ENCODE measurements around the gene MYH9. TPM values are rescaled to one million over a fixed set of nuclear protein-coding genes. Genes with fewer than 3 reads are reported as not detected.

Gene MYH9
- total RNA-seq, 1 experiment from 2014 or later: 323 TPM

DNA sequence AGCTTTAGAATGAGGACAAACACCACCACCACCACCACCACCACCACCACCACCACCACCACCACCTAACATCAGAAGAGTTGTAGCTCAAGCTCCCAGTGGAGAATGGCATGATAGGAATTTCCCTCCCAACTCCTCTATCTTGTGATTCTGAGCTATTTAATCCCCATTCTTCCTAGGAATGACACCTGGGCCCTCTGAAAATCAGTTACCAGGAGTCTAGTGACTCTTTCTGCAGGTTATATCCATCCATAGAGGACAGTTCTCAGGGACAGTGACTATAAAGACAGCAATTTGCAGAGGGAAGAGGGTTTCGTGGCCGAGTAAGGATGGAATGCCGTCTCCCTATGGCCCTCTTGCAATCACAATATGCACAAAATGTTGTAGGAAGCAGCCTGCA lies 27.8 kb downstream of the MYH9 start:
- Histone ChIP-seq H3K4me3 (ENCODE audit: low read depth, low read length, poor library complexity, severe bottlenecking) (no peak overlapping the region), H3K27me3 (replicated peaks; ENCODE audit: insufficient read depth, low read depth, low read length, poor library complexity) (no peaks in the 10 kb centered on the region), H3K36me3 (ENCODE audit: insufficient read depth, low read length, poor library complexity, severe bottlenecking) (no peaks in the 10 kb centered on the region), H3K4me1 (ENCODE audit: insufficient read depth, low read length, poor library complexity, severe bottlenecking) (peaks cover 47% of the 10 kb centered on the region), H3K27ac (ENCODE audit: low read depth, low read length, poor library complexity, severe bottlenecking) (peak overlapping the region; percentile 20), H3K9me3 (ENCODE audit: low read depth, low read length, poor library complexity, severe bottlenecking) (no peaks in the 10 kb centered on the region)
- no peak for DNase-seq (ENCODE audit: low spot score)
- no TSS peak for BruUV-seq (replicated peaks)
- TF ChIP-seq EZH2 (IDR thresholded peaks at IDR 0.05; ENCODE audit: borderline replicate concordance, low read depth, low read length, poor library complexity, severe bottlenecking): no peak
- TF ChIP-seq, protein P1, sequence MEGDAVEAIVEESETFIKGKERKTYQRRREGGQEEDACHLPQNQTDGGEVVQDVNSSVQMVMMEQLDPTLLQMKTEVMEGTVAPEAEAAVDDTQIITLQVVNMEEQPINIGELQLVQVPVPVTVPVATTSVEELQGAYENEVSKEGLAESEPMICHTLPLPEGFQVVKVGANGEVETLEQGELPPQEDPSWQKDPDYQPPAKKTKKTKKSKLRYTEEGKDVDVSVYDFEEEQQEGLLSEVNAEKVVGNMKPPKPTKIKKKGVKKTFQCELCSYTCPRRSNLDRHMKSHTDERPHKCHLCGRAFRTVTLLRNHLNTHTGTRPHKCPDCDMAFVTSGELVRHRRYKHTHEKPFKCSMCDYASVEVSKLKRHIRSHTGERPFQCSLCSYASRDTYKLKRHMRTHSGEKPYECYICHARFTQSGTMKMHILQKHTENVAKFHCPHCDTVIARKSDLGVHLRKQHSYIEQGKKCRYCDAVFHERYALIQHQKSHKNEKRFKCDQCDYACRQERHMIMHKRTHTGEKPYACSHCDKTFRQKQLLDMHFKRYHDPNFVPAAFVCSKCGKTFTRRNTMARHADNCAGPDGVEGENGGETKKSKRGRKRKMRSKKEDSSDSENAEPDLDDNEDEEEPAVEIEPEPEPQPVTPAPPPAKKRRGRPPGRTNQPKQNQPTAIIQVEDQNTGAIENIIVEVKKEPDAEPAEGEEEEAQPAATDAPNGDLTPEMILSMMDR (conservative IDR thresholded peaks at IDR 0.05; ENCODE audit: low read depth, low read length): no peak
- ChIA-PET POLR2A (ENCODE audit: low non-redundant PET) (no interaction called here), CTCF (no interaction called here)
- intact Hi-C loops (cut with micrococcal nuclease; ENCODE audit: unreplicated experiment): no loop called here

DNA sequence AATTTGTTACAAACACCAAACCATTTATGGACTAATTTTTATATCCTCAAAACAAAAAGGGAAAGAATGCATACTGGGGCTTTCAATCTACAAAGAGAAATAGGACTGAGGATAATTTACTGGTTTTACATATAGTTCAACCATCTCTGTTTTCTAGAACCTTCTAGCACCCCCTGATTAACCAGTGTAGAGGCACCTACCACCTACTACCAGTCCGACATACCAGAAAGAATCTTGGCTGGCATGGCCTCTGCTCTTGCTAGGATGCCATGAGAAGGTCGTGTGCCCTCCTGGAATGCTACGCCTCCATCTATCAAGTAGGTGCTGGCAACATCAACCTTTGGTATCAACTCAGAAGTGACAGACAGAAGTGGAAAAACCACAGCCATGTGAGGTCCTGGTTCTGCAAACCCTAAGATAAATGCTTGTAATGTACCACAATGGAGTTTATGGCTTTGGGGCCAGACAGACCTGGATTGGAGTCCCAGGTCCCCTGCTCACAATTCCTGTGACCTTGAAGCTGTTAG lies 28.2 kb downstream of the MYH9 start:
- peak overlapping the region; percentile 27 for H3K27ac ChIP-seq (ENCODE audit: low read depth, low read length, poor library complexity, severe bottlenecking)
- no TSS peak for BruUV-seq (replicated peaks)

DNA sequence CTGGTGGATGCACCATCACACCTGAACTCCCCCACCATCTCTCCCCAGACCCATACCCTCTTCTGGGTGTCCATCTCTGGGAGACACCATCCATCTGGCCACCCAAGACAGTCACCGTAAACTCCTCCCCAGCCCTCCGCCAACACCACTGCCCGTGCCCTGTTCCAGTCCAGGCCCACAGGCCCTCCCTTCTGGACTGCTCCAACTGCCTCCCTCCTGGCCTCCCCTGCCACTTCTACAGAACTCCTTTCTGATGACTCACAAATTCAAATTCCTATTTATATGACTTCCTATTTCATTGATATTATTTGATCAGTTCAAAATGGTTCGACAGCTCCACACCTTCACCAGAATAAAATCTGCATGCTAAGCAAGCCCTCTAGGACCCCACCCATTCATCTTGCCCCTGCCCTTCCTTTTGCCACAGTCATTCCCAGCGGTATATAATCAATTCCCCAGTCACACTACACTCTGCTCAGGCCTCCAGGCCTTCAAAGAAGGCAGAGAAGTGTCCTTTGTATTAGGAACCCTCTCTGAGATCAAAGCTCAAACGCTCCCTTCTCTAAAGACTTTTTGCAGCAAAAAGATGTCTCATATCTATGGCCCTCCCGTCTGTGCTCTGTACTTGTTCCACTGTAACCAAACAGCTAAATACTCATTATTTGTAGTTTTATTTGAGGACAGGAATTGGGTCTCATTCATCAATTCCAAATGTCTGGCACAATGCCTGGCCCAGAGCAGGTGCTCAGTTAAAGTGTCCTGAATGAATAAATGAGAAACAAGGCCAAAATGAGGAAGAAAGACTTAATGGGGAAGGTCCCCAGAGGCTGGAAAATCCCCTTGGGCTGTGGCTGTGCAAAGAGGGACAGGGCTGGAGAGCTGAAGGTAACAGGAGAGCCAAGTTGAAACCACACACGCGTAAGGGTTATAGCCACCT lies 29.0 kb downstream of the MYH9 start:
- CTCF ChIA-PET: no interaction called here
- H3K36me3 ChIP-seq (ENCODE audit: insufficient read depth, low read length, poor library complexity, severe bottlenecking): no peaks in the 10 kb centered on the region
- no peak for DNase-seq (ENCODE audit: low spot score)

More for the DNA sequence above, 28.2 kb downstream of the MYH9 start:
- Histone ChIP-seq H3K36me3 (ENCODE audit: insufficient read depth, low read length, poor library complexity, severe bottlenecking) (no peaks in the 10 kb centered on the region), H3K9me3 (ENCODE audit: low read depth, low read length, poor library complexity, severe bottlenecking) (no peaks in the 10 kb centered on the region), H3K4me3 (ENCODE audit: low read depth, low read length, poor library complexity, severe bottlenecking) (no peak overlapping the region), H3K4me1 (ENCODE audit: insufficient read depth, low read length, poor library complexity, severe bottlenecking) (peaks cover 46% of the 10 kb centered on the region), H3K27me3 (replicated peaks; ENCODE audit: insufficient read depth, low read depth, low read length, poor library complexity) (no peaks in the 10 kb centered on the region)
- ChIA-PET CTCF (no interaction called here), POLR2A (ENCODE audit: low non-redundant PET) (no interaction called here)
- intact Hi-C loops (cut with micrococcal nuclease; ENCODE audit: unreplicated experiment): no loop called here
- TF ChIP-seq, protein P1 (conservative IDR thresholded peaks at IDR 0.05; ENCODE audit: low read depth, low read length): no peak
- TF ChIP-seq EZH2 (IDR thresholded peaks at IDR 0.05; ENCODE audit: borderline replicate concordance, low read depth, low read length, poor library complexity, severe bottlenecking): no peak
- no peak for DNase-seq (ENCODE audit: low spot score)

More for the DNA sequence above, 29.0 kb downstream of the MYH9 start:
- Histone ChIP-seq H3K4me1 (ENCODE audit: insufficient read depth, low read length, poor library complexity, severe bottlenecking) (peaks cover 39% of the 10 kb centered on the region), H3K27me3 (replicated peaks; ENCODE audit: insufficient read depth, low read depth, low read length, poor library complexity) (no peaks in the 10 kb centered on the region), H3K9me3 (ENCODE audit: low read depth, low read length, poor library complexity, severe bottlenecking) (no peaks in the 10 kb centered on the region), H3K27ac (ENCODE audit: low read depth, low read length, poor library complexity, severe bottlenecking) (peak overlapping the region; percentile 27), H3K4me3 (ENCODE audit: low read depth, low read length, poor library complexity, severe bottlenecking) (no peak overlapping the region)
- POLR2A ChIA-PET (ENCODE audit: low non-redundant PET): no interaction called here
- no TSS peak for BruUV-seq (replicated peaks)
- TF ChIP-seq EZH2 (IDR thresholded peaks at IDR 0.05; ENCODE audit: borderline replicate concordance, low read depth, low read length, poor library complexity, severe bottlenecking): no peak
- TF ChIP-seq, protein P1 (conservative IDR thresholded peaks at IDR 0.05; ENCODE audit: low read depth, low read length): no peak
- intact Hi-C loops (cut with micrococcal nuclease; ENCODE audit: unreplicated experiment): no loop called here

All from A673 (cell line).